MM.1S (cell line): ENCODE measurements around the gene FGF11.

Source experiments
- DNase-seq: peaks from one replicate; pipeline ENCODE4 v3.0.0-alpha.2; 2015
- H2AFZ ChIP-seq: fragments of 300-600 bp; sonication (generic); 2 replicates; pipeline ENCODE4 v1.6.0; 2016; ENCODE audit warnings: antibody characterized with exemption, low read length
- H3F3A ChIP-seq: fragments of 300-600 bp; sonication (generic); 2 replicates; pipeline ENCODE4 v1.6.1; 2016; ENCODE audit warnings: mild to moderate bottlenecking, antibody characterized with exemption, low read length, moderate library complexity, mixed read lengths; ENCODE audit not compliant: insufficient read depth
- H3K27ac ChIP-seq: fragments of 300-600 bp; sonication (generic); 2 replicates; pipeline ENCODE4 v1.5.1; 2016; ENCODE audit warnings: mild to moderate bottlenecking, low read length
- H3K27me3 ChIP-seq: fragments of 300-600 bp; sonication (generic); replicated peaks from 2 replicates; pipeline ENCODE4 v1.6.0; 2016; ENCODE audit warnings: low read length; ENCODE audit not compliant: insufficient read depth
- H3K36me3 ChIP-seq: fragments of 300-600 bp; sonication (generic); replicated peaks from 2 replicates; pipeline ENCODE4 v1.6.1; 2016; ENCODE audit warnings: mild to moderate bottlenecking, low read length, mixed read lengths; ENCODE audit not compliant: insufficient read depth
- H3K4me1 ChIP-seq: fragments of 300-600 bp; sonication (generic); 2 replicates; pipeline ENCODE4 v1.6.1; 2016; ENCODE audit warnings: low read length, mixed read lengths
- H3K4me2 ChIP-seq: fragments of 300-600 bp; sonication (generic); 2 replicates; pipeline ENCODE4 v1.6.0; 2016; ENCODE audit warnings: low read depth, low read length
- H3K4me3 ChIP-seq: fragments of 300-600 bp; sonication (generic); 2 replicates; pipeline ENCODE4 v1.5.1; 2016; ENCODE audit warnings: low read length, mixed read lengths
- H3K79me2 ChIP-seq: fragments of 300-600 bp; sonication (generic); 2 replicates; pipeline ENCODE4 v1.6.1; 2016; ENCODE audit warnings: mixed run types, low read length, mixed read lengths
- H3K9ac ChIP-seq: fragments of 300-600 bp; sonication (generic); 2 replicates; pipeline ENCODE4 v1.6.1; 2016; ENCODE audit warnings: low read length, mixed read lengths
- H3K9me2 ChIP-seq: fragments of 300-600 bp; sonication (generic); replicated peaks from 2 replicates; pipeline ENCODE4 v1.6.1; 2016; ENCODE audit warnings: mild to moderate bottlenecking, low read length, mixed read lengths; ENCODE audit not compliant: insufficient read depth
- H3K9me3 ChIP-seq: fragments of 300-600 bp; sonication (generic); replicated peaks from 2 replicates; pipeline ENCODE4 v1.6.1; 2016; ENCODE audit warnings: mild to moderate bottlenecking, low read length, mixed read lengths; ENCODE audit not compliant: insufficient read depth
- H4K20me1 ChIP-seq: fragments of 300-600 bp; sonication (generic); 2 replicates; pipeline ENCODE4 v1.6.1; 2016; ENCODE audit warnings: mild to moderate bottlenecking, low read length, moderate library complexity, mixed read lengths; ENCODE audit not compliant: insufficient read depth
- EZH2 ChIP-seq: fragments of 300-600 bp; sonication (generic); optimal IDR thresholded peaks from 2 replicates; pipeline ENCODE3; 2017; ENCODE audit warnings: low read depth, mild to moderate bottlenecking, antibody characterized with exemption, low read length, mixed read lengths
- EZH2phosphoT487 ChIP-seq: fragments of 300-600 bp; sonication (generic); IDR thresholded peaks from 2 replicates; pipeline ENCODE4 v1.6.1; 2018; ENCODE audit warnings: antibody characterized with exemption, low read length
- TF ChIP-seq, protein P1 (sequence below): fragments of 300-600 bp; sonication (generic); IDR thresholded peaks from 2 replicates; pipeline ENCODE4 v1.5.1; 2016; ENCODE audit warnings: antibody characterized with exemption, low read length, mixed read lengths

Gene FGF11

GRCh38 chr17:7421186-7421585 lies 18.1 kb upstream of the FGF11 start:
- H3K79me2 ChIP-seq: no peaks in the 10 kb centered on the region
- no peaks in the 10 kb centered on the region for H4K20me1 ChIP-seq
- no peaks in the 10 kb centered on the region for H3K9me3 ChIP-seq
- no peak overlapping the region for H3K4me3 ChIP-seq
- DNase-seq: no peak
- H3K4me2 ChIP-seq: no peak overlapping the region
- no peaks in the 10 kb centered on the region for H3F3A ChIP-seq
- H3K4me1 ChIP-seq: no peaks in the 10 kb centered on the region
- H3K27me3 ChIP-seq: peaks cover 66% of the 10 kb centered on the region
- H2AFZ ChIP-seq: no peak overlapping the region
- H3K27ac ChIP-seq: no peak overlapping the region
- TF ChIP-seq EZH2 (no peak), EZH2phosphoT487 (no peak)
- TF ChIP-seq, protein P1, sequence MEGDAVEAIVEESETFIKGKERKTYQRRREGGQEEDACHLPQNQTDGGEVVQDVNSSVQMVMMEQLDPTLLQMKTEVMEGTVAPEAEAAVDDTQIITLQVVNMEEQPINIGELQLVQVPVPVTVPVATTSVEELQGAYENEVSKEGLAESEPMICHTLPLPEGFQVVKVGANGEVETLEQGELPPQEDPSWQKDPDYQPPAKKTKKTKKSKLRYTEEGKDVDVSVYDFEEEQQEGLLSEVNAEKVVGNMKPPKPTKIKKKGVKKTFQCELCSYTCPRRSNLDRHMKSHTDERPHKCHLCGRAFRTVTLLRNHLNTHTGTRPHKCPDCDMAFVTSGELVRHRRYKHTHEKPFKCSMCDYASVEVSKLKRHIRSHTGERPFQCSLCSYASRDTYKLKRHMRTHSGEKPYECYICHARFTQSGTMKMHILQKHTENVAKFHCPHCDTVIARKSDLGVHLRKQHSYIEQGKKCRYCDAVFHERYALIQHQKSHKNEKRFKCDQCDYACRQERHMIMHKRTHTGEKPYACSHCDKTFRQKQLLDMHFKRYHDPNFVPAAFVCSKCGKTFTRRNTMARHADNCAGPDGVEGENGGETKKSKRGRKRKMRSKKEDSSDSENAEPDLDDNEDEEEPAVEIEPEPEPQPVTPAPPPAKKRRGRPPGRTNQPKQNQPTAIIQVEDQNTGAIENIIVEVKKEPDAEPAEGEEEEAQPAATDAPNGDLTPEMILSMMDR: no peak
- H3K36me3 ChIP-seq: no peaks in the 10 kb centered on the region
- no peaks in the 10 kb centered on the region for H3K9me2 ChIP-seq
- H3K9ac ChIP-seq: no peak overlapping the region

- Histone ChIP-seq H3K36me3 (no peaks in the 10 kb centered on the region), H3K27me3 (peaks cover 65% of the 10 kb centered on the region), H3F3A (no peaks in the 10 kb centered on the region), H2AFZ (no peak overlapping the region), H4K20me1 (no peaks in the 10 kb centered on the region), H3K4me3 (no peak overlapping the region), H3K9me3 (no peaks in the 10 kb centered on the region), H3K9me2 (no peaks in the 10 kb centered on the region), H3K79me2 (no peaks in the 10 kb centered on the region), H3K4me1 (no peaks in the 10 kb centered on the region), H3K4me2 (no peak overlapping the region), H3K27ac (no peak overlapping the region), H3K9ac (no peak overlapping the region)
- TF ChIP-seq, protein P1: no peak
- TF ChIP-seq EZH2: no peak
- TF ChIP-seq EZH2phosphoT487: no peak
- no peak for DNase-seq
Observed at GRCh38 chr17:7423679-7424078, 15.6 kb upstream of the FGF11 start.

DNA sequence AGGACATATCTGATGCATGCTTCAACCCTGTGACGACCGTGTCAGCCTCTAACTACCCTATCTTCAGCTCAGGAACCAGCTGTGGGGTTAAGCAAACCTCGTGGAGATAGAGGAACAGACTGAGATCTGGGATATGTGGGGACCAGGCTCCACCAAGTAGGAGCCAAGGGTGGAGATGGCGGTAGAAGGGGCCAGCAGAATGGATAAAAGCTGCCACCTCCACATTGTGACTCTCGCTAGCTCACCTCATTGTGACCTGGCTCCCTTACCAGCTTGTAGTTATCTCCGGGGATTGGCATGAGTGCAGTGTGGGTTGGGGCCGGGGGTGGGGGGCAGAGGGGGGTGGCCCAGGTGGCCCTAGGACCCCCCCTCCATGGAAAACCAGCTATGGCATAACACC lies 14.0 kb upstream of the FGF11 start, which contains the start of gene SPEM2:
TSS of gene SPEM2 (plus strand) at position 301 of the 400 bp plus-strand sequence. CDS start at position 374, 73 bp downstream.
- Histone ChIP-seq H2AFZ (no peak within 1 kb of the TSS), H3K79me2 (no peaks in the 10 kb centered on the region), H3K4me2 (no peak within 1 kb of the TSS), H3K9me3 (no peaks in the 10 kb centered on the region), H3F3A (no peaks in the 10 kb centered on the region), H3K9me2 (no peaks in the 10 kb centered on the region), H3K27me3 (peaks cover 58% of the 10 kb centered on the region), H3K4me3 (no peak within 1 kb of the TSS), H4K20me1 (no peaks in the 10 kb centered on the region), H3K27ac (no peak within 1 kb of the TSS), H3K9ac (no peak within 1 kb of the TSS), H3K4me1 (no peaks in the 10 kb centered on the region), H3K36me3 (no peaks in the 10 kb centered on the region)
- TF ChIP-seq EZH2phosphoT487: no peak
- TF ChIP-seq, protein P1: no peak
- no peak for TF ChIP-seq EZH2
- no peak for DNase-seq
